HepG2 (cell line): ENCODE results near the gene UTP15. TPM values are rescaled to one million over a fixed set of nuclear protein-coding genes. Genes with fewer than 3 reads are reported as not detected.
A peak's percentile ranks its signal among the peaks of the same experiment; 100 is the strongest.

Source experiments
- ATF4 ChIP-seq, 2 experiments: fragments of 450-650 bp in 1 of 2; sonication (generic) in 1 of 2; formaldehyde crosslinking; IDR thresholded peaks; 2 replicates each; pipeline versions ENCODE4 v1.5.0 to v1.8.0; 2020 to 2022; ENCODE audit warnings: mild to moderate bottlenecking in 1 of 2, missing genetic modification reagents in 1 of 2
- ATRX ChIP-seq: sonication (generic); formaldehyde crosslinking; IDR thresholded peaks from 2 replicates; pipeline ENCODE4 v1.4.0; 2020; ENCODE audit warnings: missing genetic modification reagents, borderline replicate concordance
- NCOA5 ChIP-seq: sonication (generic); formaldehyde crosslinking; IDR thresholded peaks from 2 replicates; pipeline ENCODE4 v1.4.0; 2020; ENCODE audit warnings: missing genetic modification reagents
- NFAT5 ChIP-seq: sonication (generic); formaldehyde crosslinking; IDR thresholded peaks from 2 replicates; pipeline ENCODE4 v1.4.0; 2020; ENCODE audit warnings: missing genetic modification reagents
- RNF219 ChIP-seq: sonication (generic); formaldehyde crosslinking; IDR thresholded peaks from 2 replicates; pipeline ENCODE4 v1.5.0; 2020; ENCODE audit warnings: mild to moderate bottlenecking, missing genetic modification reagents
- SALL1 ChIP-seq: sonication (generic); formaldehyde crosslinking; IDR thresholded peaks from 2 replicates; pipeline ENCODE4 v1.8.0; 2022; ENCODE audit warnings: mild to moderate bottlenecking, missing genetic modification reagents
- SPEN ChIP-seq: sonication (generic); formaldehyde crosslinking; IDR thresholded peaks from 2 replicates; pipeline ENCODE4 v1.5.1; 2020; ENCODE audit warnings: low read depth, mild to moderate bottlenecking, missing genetic modification reagents
- TRIM22 ChIP-seq: fragments of 450-650 bp; IDR thresholded peaks from 2 replicates; pipeline ENCODE4 v1.6.1; 2017
- ZNF432 ChIP-seq: sonication (generic); formaldehyde crosslinking; IDR thresholded peaks from 2 replicates; pipeline ENCODE4 v1.5.0; 2020; ENCODE audit warnings: missing genetic modification reagents, mild to moderate bottlenecking, borderline replicate concordance
- ZNF788 ChIP-seq: sonication (generic); formaldehyde crosslinking; IDR thresholded peaks from 2 replicates; pipeline ENCODE4 v1.5.0; 2020; ENCODE audit warnings: mild to moderate bottlenecking, missing genetic modification reagents, borderline replicate concordance
- ZSCAN5A ChIP-seq: sonication (generic); formaldehyde crosslinking; IDR thresholded peaks from 2 replicates; pipeline ENCODE4 v1.8.0; 2022; ENCODE audit warnings: mild to moderate bottlenecking, missing genetic modification reagents, borderline replicate concordance
- polyA plus RNA-seq, 8 experiments: library from polyadenylated mRNA; depleted of rRNA in 3 of 8; stranded (reverse) in 7 of 8; unstranded in 1 of 8; fragments of >200 nt; fragmentation: Illumina TruSeq in 4 of 8; extraction: Trizol in 4 of 8; gene quantifications; 2 replicates each; pipeline versions ENCODE4 v1.2.1 to v1.2.3, GENCODE V29; 2011 to 2016; ENCODE audit warnings: low read depth in 4 of 8, missing spikeins in 1 of 8, mixed read lengths in 1 of 8; ENCODE audit not compliant: insufficient read depth in 1 of 8
- total RNA-seq, 5 experiments: library from RNA; depleted of rRNA; stranded (reverse); fragments of >200 nt; fragmentation: Illumina TruSeq; extraction: Trizol; gene quantifications; 2 replicates each; pipeline ENCODE4 v1.2.3, GENCODE V29; 2016; ENCODE audit warnings: low read depth in 1 of 5
- TF ChIP-seq, protein P1 (sequence below), 2 experiments: sonication (generic) in 1 of 2; formaldehyde crosslinking in 1 of 2; IDR thresholded peaks; 2 replicates each; pipeline versions ENCODE4 v1.4.0 to v1.6.1; 2018 to 2020; ENCODE audit warnings: missing genetic modification reagents in 2 of 2, borderline replicate concordance in 1 of 2, low read depth in 1 of 2, mild to moderate bottlenecking in 1 of 2, missing biosample characterization in 1 of 2

The UTP15 gene
- total and polyA plus RNA-seq, 2 of the 13 experiments (the other 11 are each of a cell fraction or from before 2014, with no cell fraction given), result 7.3 to 35.8 TPM

DNA sequence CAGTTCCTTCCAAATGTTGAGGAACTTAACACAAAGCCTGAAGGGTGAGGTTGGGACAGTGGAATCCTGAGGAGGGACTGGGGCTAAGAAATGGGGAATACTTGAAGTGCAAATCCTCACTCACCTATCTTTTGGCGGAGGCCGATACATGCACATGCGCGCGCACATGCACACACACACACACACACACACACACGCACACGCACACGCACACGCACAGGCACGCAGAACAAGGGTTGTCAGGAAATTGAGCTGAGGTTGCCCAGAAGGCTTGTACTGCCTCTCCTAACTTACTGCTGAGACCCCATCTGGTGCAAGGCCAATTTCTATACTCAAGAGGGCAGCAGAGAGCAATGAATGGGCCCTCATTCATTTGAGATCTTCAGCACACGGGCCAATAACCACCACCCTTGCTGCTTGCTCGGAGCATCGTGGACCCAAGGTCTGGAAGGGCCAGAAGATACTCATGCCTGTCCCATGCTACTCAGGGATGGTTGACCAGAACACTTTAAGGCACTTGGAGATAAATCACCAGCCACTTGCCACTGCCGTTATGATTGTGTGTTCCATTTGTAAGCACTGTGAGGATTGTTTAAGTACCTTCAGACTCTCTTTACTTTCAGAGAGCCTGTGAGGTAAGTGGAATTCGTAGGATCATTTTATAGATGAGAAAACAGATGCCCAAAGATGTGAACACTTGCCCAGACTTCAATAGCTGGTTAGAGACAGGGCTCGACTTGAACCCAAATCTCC, 45.8 kb upstream of the UTP15 start (continued):
- TF ChIP-seq ZNF432 (CRISPR knock-in tag) (no peak), RNF219 (no peak), NCOA5 (CRISPR knock-in tag) (no peak), SPEN (CRISPR knock-in tag) (no peak), ZNF788 (CRISPR knock-in tag) (peak; percentile 28; the same call in 1 of the 2 replicates), SALL1 (peak; percentile 44; the same call in 1 of the 2 replicates), NFAT5 (CRISPR knock-in tag) (no peak), ATRX (no peak), TRIM22 (no peak), ZSCAN5A (CRISPR knock-in tag) (no peak), ATF4 (CRISPR knock-in tag; IDR thresholded peaks at IDR 0.05) (no peak)
- TF ChIP-seq, protein P1, sequence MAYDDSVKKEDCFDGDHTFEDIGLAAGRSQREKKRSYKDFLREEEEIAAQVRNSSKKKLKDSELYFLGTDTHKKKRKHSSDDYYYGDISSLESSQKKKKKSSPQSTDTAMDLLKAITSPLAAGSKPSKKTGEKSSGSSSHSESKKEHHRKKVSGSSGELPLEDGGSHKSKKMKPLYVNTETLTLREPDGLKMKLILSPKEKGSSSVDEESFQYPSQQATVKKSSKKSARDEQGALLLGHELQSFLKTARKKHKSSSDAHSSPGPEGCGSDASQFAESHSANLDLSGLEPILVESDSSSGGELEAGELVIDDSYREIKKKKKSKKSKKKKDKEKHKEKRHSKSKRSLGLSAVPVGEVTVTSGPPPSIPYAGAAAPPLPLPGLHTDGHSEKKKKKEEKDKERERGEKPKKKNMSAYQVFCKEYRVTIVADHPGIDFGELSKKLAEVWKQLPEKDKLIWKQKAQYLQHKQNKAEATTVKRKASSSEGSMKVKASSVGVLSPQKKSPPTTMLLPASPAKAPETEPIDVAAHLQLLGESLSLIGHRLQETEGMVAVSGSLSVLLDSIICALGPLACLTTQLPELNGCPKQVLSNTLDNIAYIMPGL (CRISPR knock-in tag; IDR thresholded peaks at IDR 0.05; ENCODE audit: borderline replicate concordance in 1 of 2, low read depth in 1 of 2), result peak; percentile 37 to 56; a peak in 2 of 4 replicates
